Suprapubic skin (tissue), 4 donors: Measurements from ENCODE around the gene TMEM125. TPM values are rescaled to one million over a fixed set of nuclear protein-coding genes. Genes with fewer than 3 reads are reported as not detected.

Experiments
- DNase-seq, 2 donors: peaks; one replicate each; pipeline ENCODE4 v3.0.0-alpha.2; 2019; ENCODE audit warnings: low spot score in 2 of 2
- H3K27ac ChIP-seq: fragments of 200-600 bp; sonication (generic); one replicate; pipeline ENCODE4 v1.5.1; 2019
- H3K27me3 ChIP-seq: fragments of 200-600 bp; sonication (generic); one replicate; pipeline ENCODE4 v1.5.1; 2019
- H3K36me3 ChIP-seq: fragments of 200-600 bp; sonication (generic); one replicate; pipeline ENCODE4 v1.5.1; 2019
- H3K4me1 ChIP-seq: fragments of 200-600 bp; sonication (generic); one replicate; pipeline ENCODE4 v1.5.1; 2019
- H3K4me3 ChIP-seq: fragments of 200-600 bp; sonication (generic); one replicate; pipeline ENCODE4 v1.5.1; 2019; ENCODE audit warnings: mild to moderate bottlenecking
- H3K9me3 ChIP-seq: fragments of 200-600 bp; sonication (generic); one replicate; pipeline ENCODE4 v1.5.1; 2019
- EP300 ChIP-seq: sonication (generic); formaldehyde crosslinking; IDR thresholded peaks from one replicate; pipeline ENCODE4 v1.6.1; 2017; ENCODE audit warnings: antibody characterized with exemption
- POLR2A ChIP-seq, 2 donors: fragments of 450-650 bp; IDR thresholded peaks; one replicate each; pipeline ENCODE4 v1.6.1; 2017; ENCODE audit warnings: antibody characterized with exemption in 2 of 2, mild to moderate bottlenecking in 2 of 2, moderate library complexity in 2 of 2
- POLR2AphosphoS5 ChIP-seq, 3 donors: sonication (generic); formaldehyde crosslinking; IDR thresholded peaks; one replicate each; pipeline ENCODE4 v1.6.1; 2017; ENCODE audit warnings: antibody characterized with exemption in 3 of 3
- WGBS: methylation state at CpG from one replicate; pipeline ENCODE4 v1.1.5; 2018; 5-methylcytosine and 5-hydroxymethylcytosine counted together
- total RNA-seq, 4 donors: library from RNA; depleted of rRNA; stranded (reverse); fragments of >200 nt; gene quantifications; one replicate each; pipeline ENCODE4 v1.1.0, GENCODE V29; 2016
- TF ChIP-seq, protein P1 (sequence below), 2 donors: fragments of 200-600 bp in 1 of 2; fragments of 450-650 bp in 1 of 2; sonication (generic) in 1 of 2; IDR thresholded peaks; one replicate each; pipeline ENCODE4 v1.5.1; 2016 to 2019; ENCODE audit warnings: antibody characterized with exemption in 2 of 2, mild to moderate bottlenecking in 1 of 2, moderate library complexity in 1 of 2

TMEM125 gene
- total RNA-seq, 4 donors from 2014 or later: 5.7 to 27.1 (median 14.8) TPM

- Histone ChIP-seq H3K36me3 (no peaks in the 10 kb centered on the region), H3K9me3 (no peaks in the 10 kb centered on the region), H3K27me3 (no peaks in the 10 kb centered on the region), H3K4me1 (peaks cover 3% of the 10 kb centered on the region), H3K4me3 (no peak overlapping the region), H3K27ac (no peak overlapping the region)
- no peak for TF ChIP-seq POLR2A (IDR thresholded peaks at IDR 0.05)
- TF ChIP-seq, protein P1, sequence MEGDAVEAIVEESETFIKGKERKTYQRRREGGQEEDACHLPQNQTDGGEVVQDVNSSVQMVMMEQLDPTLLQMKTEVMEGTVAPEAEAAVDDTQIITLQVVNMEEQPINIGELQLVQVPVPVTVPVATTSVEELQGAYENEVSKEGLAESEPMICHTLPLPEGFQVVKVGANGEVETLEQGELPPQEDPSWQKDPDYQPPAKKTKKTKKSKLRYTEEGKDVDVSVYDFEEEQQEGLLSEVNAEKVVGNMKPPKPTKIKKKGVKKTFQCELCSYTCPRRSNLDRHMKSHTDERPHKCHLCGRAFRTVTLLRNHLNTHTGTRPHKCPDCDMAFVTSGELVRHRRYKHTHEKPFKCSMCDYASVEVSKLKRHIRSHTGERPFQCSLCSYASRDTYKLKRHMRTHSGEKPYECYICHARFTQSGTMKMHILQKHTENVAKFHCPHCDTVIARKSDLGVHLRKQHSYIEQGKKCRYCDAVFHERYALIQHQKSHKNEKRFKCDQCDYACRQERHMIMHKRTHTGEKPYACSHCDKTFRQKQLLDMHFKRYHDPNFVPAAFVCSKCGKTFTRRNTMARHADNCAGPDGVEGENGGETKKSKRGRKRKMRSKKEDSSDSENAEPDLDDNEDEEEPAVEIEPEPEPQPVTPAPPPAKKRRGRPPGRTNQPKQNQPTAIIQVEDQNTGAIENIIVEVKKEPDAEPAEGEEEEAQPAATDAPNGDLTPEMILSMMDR (IDR thresholded peaks at IDR 0.05): no peak
- TF ChIP-seq POLR2AphosphoS5 (IDR thresholded peaks at IDR 0.05): no peak
- TF ChIP-seq EP300: no peak
- 92% methylated on average over 7 of the region's 7 CpGs for WGBS
- peak; percentile 50 to 53 for DNase-seq
Observed at GRCh38 chr1:43277116-43277876, 7.5 kb downstream of the TMEM125 start.

DNA sequence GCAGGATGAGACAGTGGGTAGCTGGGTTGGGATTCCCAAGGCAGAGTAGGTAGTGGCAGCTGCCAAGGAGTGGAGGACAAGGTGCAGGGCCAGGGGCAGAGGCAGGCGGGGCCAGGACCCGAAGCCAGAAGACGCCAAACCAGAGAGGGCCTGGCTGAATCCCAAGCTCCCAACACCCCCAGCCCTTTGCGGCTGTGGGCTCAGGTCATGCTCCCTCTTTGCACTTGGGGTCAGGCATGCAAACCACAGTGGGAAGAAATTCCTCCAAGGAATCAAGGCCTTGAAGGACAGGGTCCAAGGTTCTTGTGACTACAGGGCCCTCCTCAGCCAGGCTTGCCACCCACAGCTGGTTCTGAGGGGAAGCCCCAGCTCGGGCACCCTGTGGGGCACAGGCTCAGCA, 9.4 kb downstream of the TMEM125 start:
- DNase-seq: no peak
- TF ChIP-seq, protein P1 (IDR thresholded peaks at IDR 0.05): no peak
- TF ChIP-seq POLR2AphosphoS5 (IDR thresholded peaks at IDR 0.05): no peak
- TF ChIP-seq POLR2A (IDR thresholded peaks at IDR 0.05): no peak
- no peak for TF ChIP-seq EP300
- H3K9me3 ChIP-seq: no peaks in the 10 kb centered on the region
- no peaks in the 10 kb centered on the region for H3K27me3 ChIP-seq
- no peak overlapping the region for H3K4me3 ChIP-seq
- WGBS: 92% methylated on average over 5 of the region's 5 CpGs
- no peak overlapping the region for H3K27ac ChIP-seq
- no peaks in the 10 kb centered on the region for H3K36me3 ChIP-seq
- peaks cover 3% of the 10 kb centered on the region for H3K4me1 ChIP-seq

DNA sequence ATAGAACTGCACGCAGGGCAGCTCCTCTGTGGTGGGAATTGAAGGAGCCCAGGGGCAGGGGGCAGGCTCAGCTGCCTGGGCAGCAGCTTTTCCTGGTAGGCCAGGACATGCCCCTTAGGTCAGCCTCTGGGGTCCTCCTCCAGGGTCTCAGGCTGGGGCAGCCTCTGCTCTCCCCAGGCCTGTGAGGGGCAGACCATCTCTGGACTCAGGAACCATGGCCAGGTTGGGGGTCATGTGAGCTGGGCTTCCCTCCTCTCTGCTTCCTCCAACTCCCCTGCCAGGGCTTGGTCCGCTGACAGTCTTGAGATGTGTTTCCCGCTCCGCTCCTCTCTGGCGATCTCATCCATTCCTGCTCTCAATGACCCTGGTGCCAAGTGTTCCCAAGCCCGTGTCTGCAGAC, 9.9 kb downstream of the TMEM125 start:
- Histone ChIP-seq H3K36me3 (no peaks in the 10 kb centered on the region), H3K4me1 (peaks cover under 1% of the 10 kb centered on the region), H3K27me3 (no peaks in the 10 kb centered on the region), H3K27ac (no peak overlapping the region), H3K9me3 (no peaks in the 10 kb centered on the region), H3K4me3 (no peak overlapping the region)
- DNase-seq: no peak
- TF ChIP-seq POLR2A (IDR thresholded peaks at IDR 0.05): no peak
- WGBS: 92% methylated on average over 6 of the region's 6 CpGs

- Histone ChIP-seq H3K4me1 (peaks cover 3% of the 10 kb centered on the region), H3K9me3 (no peaks in the 10 kb centered on the region), H3K27ac (no peak overlapping the region), H3K36me3 (no peaks in the 10 kb centered on the region), H3K27me3 (no peaks in the 10 kb centered on the region), H3K4me3 (no peak overlapping the region)
- TF ChIP-seq EP300: no peak
- TF ChIP-seq POLR2A (IDR thresholded peaks at IDR 0.05): no peak
- TF ChIP-seq POLR2AphosphoS5 (IDR thresholded peaks at IDR 0.05): no peak
- TF ChIP-seq, protein P1 (IDR thresholded peaks at IDR 0.05): no peak
- DNase-seq: no peak
- 55% methylated on average over 2 of the region's 2 CpGs for WGBS
Observed at GRCh38 chr1:43280692-43281091, 10.9 kb downstream of the TMEM125 start.

GRCh38 chr1:43282220-43283195, 12.7 kb downstream of the TMEM125 start:
- DNase-seq: peak in 1 of 2 donors; percentile 44
- TF ChIP-seq, protein P1 (IDR thresholded peaks at IDR 0.05): no peak
- TF ChIP-seq POLR2AphosphoS5 (IDR thresholded peaks at IDR 0.05): no peak
- no peak for TF ChIP-seq EP300
- TF ChIP-seq POLR2A (IDR thresholded peaks at IDR 0.05): no peak
- H3K4me3 ChIP-seq: no peak overlapping the region
- no peak overlapping the region for H3K27ac ChIP-seq
- no peaks in the 10 kb centered on the region for H3K36me3 ChIP-seq
- no peaks in the 10 kb centered on the region for H3K27me3 ChIP-seq
- 91% methylated on average over 10 of the region's 15 CpGs for WGBS
- peaks cover 4% of the 10 kb centered on the region for H3K4me1 ChIP-seq
- H3K9me3 ChIP-seq: no peaks in the 10 kb centered on the region
